Measurements from ENCODE around the gene SDK1. TPM values are rescaled to one million over a fixed set of nuclear protein-coding genes. Genes with fewer than 3 reads are reported as not detected.
"Not testable (repeated sequence)": the region's sequence is repeated elsewhere in the genome, so short reads cannot be mapped to it uniquely, and the experiment has no call there.

The SDK1 gene
- total and polyA plus RNA-seq, 2 experiments from 2014 or later, result not detected

GRCh38 chr7:4257146-4258111 lies 956.4 kb downstream of the SDK1 start:
- no peak for TF ChIP-seq EZH2phosphoT487 (IDR thresholded peaks at IDR 0.05; ENCODE audit: insufficient read depth, low read depth)
- TF ChIP-seq EZH2 (IDR thresholded peaks at IDR 0.05; ENCODE audit: insufficient read depth, poor library complexity, severe bottlenecking), result no peak
- Histone ChIP-seq H3K36me3 (ENCODE audit: low read depth) (no peaks in the 10 kb centered on the region), H3K4me3 (no peak overlapping the region), H3F3A (ENCODE audit: insufficient read depth) (no peaks in the 10 kb centered on the region), H3K27me3 (replicated peaks; ENCODE audit: insufficient read depth) (no peaks in the 10 kb centered on the region), H3K4me1 (ENCODE audit: insufficient read depth) (no peaks in the 10 kb centered on the region), H3K9me2 (ENCODE audit: insufficient read depth) (no peaks in the 10 kb centered on the region), H3K27ac (no peak overlapping the region), H4K20me1 (ENCODE audit: insufficient read depth) (no peaks in the 10 kb centered on the region), H3K9ac (no peak overlapping the region), H3K4me2 (ENCODE audit: unreplicated experiment) (no peak overlapping the region), H3K9me3 (ENCODE audit: low read depth) (no peaks in the 10 kb centered on the region), H2AFZ (no peak overlapping the region), H3K79me2 (ENCODE audit: insufficient read depth) (no peaks in the 10 kb centered on the region)
- no peak for DNase-seq
- 43 to 46% methylated on average over 15 of the region's 15 CpGs for WGBS, 2 experiments (ENCODE audit: low coverage in 1 of 2, low lambda C conversion rate in 2 of 2, missing lambda C conversion rate in 2 of 2)
- in situ Hi-C loops (cut with MboI), result no loop called here

GRCh38 chr7:4260116-4260515 lies 959.1 kb downstream of the SDK1 start:
- H3K9me3 ChIP-seq (ENCODE audit: low read depth), result not testable (repeated sequence)

GRCh38 chr7:4260867-4261600 lies 960.0 kb downstream of the SDK1 start:
- H3K27me3 ChIP-seq (replicated peaks; ENCODE audit: insufficient read depth), result no peaks in the 10 kb centered on the region
- no peaks in the 10 kb centered on the region for H3F3A ChIP-seq (ENCODE audit: insufficient read depth)
- H2AFZ ChIP-seq, result no peak overlapping the region
- H3K4me3 ChIP-seq, result no peak overlapping the region
- H3K9ac ChIP-seq, result no peak overlapping the region
- no peaks in the 10 kb centered on the region for H3K79me2 ChIP-seq (ENCODE audit: insufficient read depth)
- H3K9me2 ChIP-seq (ENCODE audit: insufficient read depth), result no peaks in the 10 kb centered on the region
- H3K9me3 ChIP-seq (ENCODE audit: low read depth), result no peaks in the 10 kb centered on the region
- H3K27ac ChIP-seq, result no peak overlapping the region
- no peaks in the 10 kb centered on the region for H4K20me1 ChIP-seq (ENCODE audit: insufficient read depth)
- in situ Hi-C loops (cut with MboI), result no loop called here
- H3K4me2 ChIP-seq (ENCODE audit: unreplicated experiment), result no peak overlapping the region
- no peak for DNase-seq
- WGBS, 2 experiments (ENCODE audit: low coverage in 1 of 2, low lambda C conversion rate in 2 of 2, missing lambda C conversion rate in 2 of 2), result 55 to 57% methylated on average over 19 of the region's 19 CpGs
- H3K36me3 ChIP-seq (ENCODE audit: low read depth), result no peaks in the 10 kb centered on the region
- TF ChIP-seq EZH2phosphoT487 (IDR thresholded peaks at IDR 0.05; ENCODE audit: insufficient read depth, low read depth) (no peak), EZH2 (IDR thresholded peaks at IDR 0.05; ENCODE audit: insufficient read depth, poor library complexity, severe bottlenecking) (no peak)
- H3K4me1 ChIP-seq (ENCODE audit: insufficient read depth), result no peaks in the 10 kb centered on the region

More at GRCh38 chr7:4260116-4260515, 959.1 kb downstream of the SDK1 start:
- H3F3A ChIP-seq (ENCODE audit: insufficient read depth); in situ Hi-C loops (cut with MboI); H3K9me2 ChIP-seq (ENCODE audit: insufficient read depth); DNase-seq; H2AFZ ChIP-seq; H4K20me1 ChIP-seq (ENCODE audit: insufficient read depth); H3K4me2 ChIP-seq (ENCODE audit: unreplicated experiment); H3K4me3 ChIP-seq; H3K27me3 ChIP-seq (replicated peaks; ENCODE audit: insufficient read depth); H3K4me1 ChIP-seq (ENCODE audit: insufficient read depth); H3K36me3 ChIP-seq (ENCODE audit: low read depth); H3K27ac ChIP-seq; H3K9ac ChIP-seq; H3K79me2 ChIP-seq (ENCODE audit: insufficient read depth): not testable (repeated sequence)
- WGBS, 2 experiments (ENCODE audit: low coverage in 1 of 2, low lambda C conversion rate in 2 of 2, missing lambda C conversion rate in 2 of 2), result 60 to 67% methylated on average over 12 to 15 of the region's 15 CpGs

- Histone ChIP-seq H3K4me1 (ENCODE audit: insufficient read depth) (no peaks in the 10 kb centered on the region), H3K9me2 (ENCODE audit: insufficient read depth) (no peaks in the 10 kb centered on the region), H3K4me3 (no peak overlapping the region), H3K79me2 (ENCODE audit: insufficient read depth) (no peaks in the 10 kb centered on the region), H3K4me2 (ENCODE audit: unreplicated experiment) (no peak overlapping the region), H3F3A (ENCODE audit: insufficient read depth) (no peaks in the 10 kb centered on the region), H4K20me1 (ENCODE audit: insufficient read depth) (no peaks in the 10 kb centered on the region), H3K27me3 (replicated peaks; ENCODE audit: insufficient read depth) (no peaks in the 10 kb centered on the region), H2AFZ (no peak overlapping the region), H3K36me3 (ENCODE audit: low read depth) (no peaks in the 10 kb centered on the region), H3K27ac (no peak overlapping the region), H3K9ac (no peak overlapping the region), H3K9me3 (ENCODE audit: low read depth) (no peaks in the 10 kb centered on the region)
- DNase-seq, result no peak
- no peak for TF ChIP-seq EZH2phosphoT487 (IDR thresholded peaks at IDR 0.05; ENCODE audit: insufficient read depth, low read depth)
- TF ChIP-seq EZH2 (IDR thresholded peaks at IDR 0.05; ENCODE audit: insufficient read depth, poor library complexity, severe bottlenecking), result no peak
- WGBS, 2 experiments (ENCODE audit: low coverage in 1 of 2, low lambda C conversion rate in 2 of 2, missing lambda C conversion rate in 2 of 2), result 76 to 78% methylated on average over 11 of the region's 11 CpGs
- in situ Hi-C loops (cut with MboI), result no loop called here
Observed at GRCh38 chr7:4261601-4261960, 960.5 kb downstream of the SDK1 start.

- H3K79me2 ChIP-seq (ENCODE audit: insufficient read depth); H3K4me2 ChIP-seq (ENCODE audit: unreplicated experiment); H3K4me3 ChIP-seq; H4K20me1 ChIP-seq (ENCODE audit: insufficient read depth); in situ Hi-C loops (cut with MboI); H3K9me2 ChIP-seq (ENCODE audit: insufficient read depth); H3F3A ChIP-seq (ENCODE audit: insufficient read depth); H3K36me3 ChIP-seq (ENCODE audit: low read depth); H3K9me3 ChIP-seq (ENCODE audit: low read depth); H2AFZ ChIP-seq; H3K4me1 ChIP-seq (ENCODE audit: insufficient read depth); DNase-seq; H3K27me3 ChIP-seq (replicated peaks; ENCODE audit: insufficient read depth); H3K9ac ChIP-seq; H3K27ac ChIP-seq: not testable (repeated sequence)
- WGBS, 2 experiments (ENCODE audit: low coverage in 1 of 2, low lambda C conversion rate in 2 of 2, missing lambda C conversion rate in 2 of 2), result 82 to 91% methylated on average over 2 to 25 of the region's 25 CpGs
Observed at GRCh38 chr7:4264206-4264605, 963.2 kb downstream of the SDK1 start.

Measured in GM23248 (cell line).